Raji (cell line): ENCODE measurements around the gene IDI1.

Source experiments
- POLR2A ChIP-seq: IDR thresholded peaks from 2 replicates; pipeline ENCODE4 v1.6.1; 2011; ENCODE audit warnings: low read depth, low read length, control low read depth; ENCODE audit not compliant: insufficient read depth

Gene IDI1

GRCh38 chr10:992871-993270, 56.0 kb downstream of the IDI1 start:
- no peak for TF ChIP-seq POLR2A

GRCh38 chr10:992467-992866, 56.5 kb downstream of the IDI1 start:
- no peak for TF ChIP-seq POLR2A

- no peak for TF ChIP-seq POLR2A
Measured at GRCh38 chr10:990808-991207, 58.1 kb downstream of the IDI1 start.
